Activated naive CD4-positive, alpha-beta T cell treated with anti-CD3 and anti-CD28 coated beads, Interleukin-2, amount 50 U/mL, for 24 hours (primary cell): ENCODE results near the gene VPREB3.
"Not testable (repeated sequence)": the region's sequence is repeated elsewhere in the genome, so short reads cannot be mapped to it uniquely, and the experiment has no call there.

Experiments used
- H3K27ac Mint-ChIP-seq: one replicate; pipeline ENCODE4 v1.8.0; 2021; ENCODE audit warnings: mild to moderate bottlenecking, mixed read lengths
- H3K27me3 Mint-ChIP-seq: one replicate; pipeline ENCODE4 v1.8.0; 2021; ENCODE audit warnings: mixed read lengths
- H3K36me3 Mint-ChIP-seq: one replicate; pipeline ENCODE4 v1.8.0; 2021; ENCODE audit warnings: mixed read lengths
- H3K4me1 Mint-ChIP-seq: one replicate; pipeline ENCODE4 v1.8.0; 2021; ENCODE audit warnings: mixed read lengths
- H3K4me3 Mint-ChIP-seq: one replicate; pipeline ENCODE4 v1.8.0; 2021; ENCODE audit warnings: mild to moderate bottlenecking, mixed read lengths
- H3K9me3 Mint-ChIP-seq: one replicate; pipeline ENCODE4 v1.8.0; 2021; ENCODE audit warnings: mixed read lengths

The VPREB3 gene

GRCh38 chr22:23742505-23743264, 11.5 kb downstream of the VPREB3 start:
- Mint-ChIP-seq H3K9me3 (no peaks in the 10 kb centered on the region), H3K27ac (no peak overlapping the region), H3K4me3 (no peak overlapping the region), H3K36me3 (peaks cover 24% of the 10 kb centered on the region), H3K4me1 (no peaks in the 10 kb centered on the region), H3K27me3 (no peaks in the 10 kb centered on the region)

DNA sequence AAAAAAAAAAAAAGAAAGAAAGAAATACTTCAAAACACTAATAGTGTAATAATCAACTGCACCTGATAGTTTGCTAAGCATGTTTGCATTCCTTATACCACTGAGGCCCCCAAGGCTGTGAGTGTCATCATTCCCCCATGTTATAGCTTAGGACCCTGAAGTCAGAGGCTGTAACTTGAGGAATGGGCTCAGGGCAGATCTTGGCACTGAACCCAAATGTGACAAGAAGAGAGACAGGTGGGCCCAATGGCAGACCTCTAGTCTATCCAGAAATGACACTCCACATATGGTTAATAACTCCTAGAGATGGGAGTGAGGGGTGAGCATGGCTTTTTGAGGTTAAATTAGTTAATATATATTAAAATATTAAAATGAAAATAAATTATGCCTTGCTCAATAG, 16.5 kb downstream of the VPREB3 start:
- Mint-ChIP-seq H3K36me3 (no peaks in the 10 kb centered on the region), H3K27me3 (no peaks in the 10 kb centered on the region), H3K9me3 (no peaks in the 10 kb centered on the region), H3K27ac (no peak overlapping the region), H3K4me1 (no peaks in the 10 kb centered on the region), H3K4me3 (no peak overlapping the region)

DNA sequence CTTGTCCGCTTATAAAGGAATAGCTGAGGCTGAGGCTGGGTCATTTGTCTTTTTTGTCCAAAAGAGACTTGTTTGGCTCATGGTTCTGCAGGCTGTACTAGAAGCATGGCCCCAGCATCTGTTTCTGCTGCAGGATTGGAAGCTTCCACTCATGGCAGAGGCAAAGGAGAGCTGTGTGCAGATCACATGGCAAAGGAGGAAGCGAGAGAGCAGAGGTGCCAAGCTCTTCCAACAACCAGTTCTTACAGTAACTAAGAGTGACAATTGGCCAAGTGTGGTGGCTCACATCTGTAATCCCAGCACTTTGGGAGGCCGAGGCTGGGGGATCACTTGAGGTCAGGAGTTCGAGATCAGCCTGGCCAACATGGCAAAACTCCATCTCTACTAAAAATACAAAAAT, 26.1 kb downstream of the VPREB3 start:
- H3K9me3 Mint-ChIP-seq, H3K4me1 Mint-ChIP-seq, H3K4me3 Mint-ChIP-seq, H3K27me3 Mint-ChIP-seq, H3K36me3 Mint-ChIP-seq, H3K27ac Mint-ChIP-seq: not testable (repeated sequence)

DNA sequence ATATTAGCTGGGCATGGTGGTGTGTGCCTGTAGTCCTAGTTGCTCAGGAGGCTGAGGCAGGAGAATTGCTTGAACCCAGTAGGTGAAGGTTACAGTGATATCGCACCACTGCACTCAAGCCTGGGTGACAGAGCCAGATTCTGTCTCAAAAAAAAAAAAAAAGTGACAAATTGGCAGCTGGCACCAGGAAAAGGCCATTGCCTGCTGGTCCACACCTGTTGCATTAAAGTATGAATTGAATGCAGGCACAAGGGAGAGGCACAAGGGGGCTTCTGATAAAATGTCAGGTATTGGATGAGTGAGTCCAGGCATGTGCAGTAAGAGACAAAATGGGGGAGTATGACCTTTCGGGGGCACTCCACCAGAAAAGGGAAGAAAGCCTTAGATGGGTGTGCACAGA, 31.5 kb downstream of the VPREB3 start:
- Mint-ChIP-seq H3K4me3 (no peak overlapping the region), H3K36me3 (no peaks in the 10 kb centered on the region), H3K27me3 (no peaks in the 10 kb centered on the region), H3K27ac (no peak overlapping the region), H3K4me1 (no peaks in the 10 kb centered on the region), H3K9me3 (no peaks in the 10 kb centered on the region)

- Mint-ChIP-seq H3K27me3 (no peaks in the 10 kb centered on the region), H3K27ac (no peak overlapping the region), H3K9me3 (no peaks in the 10 kb centered on the region), H3K4me1 (peaks cover 4% of the 10 kb centered on the region), H3K4me3 (no peak overlapping the region), H3K36me3 (no peaks in the 10 kb centered on the region)
Measured at GRCh38 chr22:23722160-23722559, 32.1 kb downstream of the VPREB3 start.

GRCh38 chr22:23720855-23721254, 33.4 kb downstream of the VPREB3 start:
- Mint-ChIP-seq H3K4me3 (no peak overlapping the region), H3K27ac (no peak overlapping the region), H3K36me3 (no peaks in the 10 kb centered on the region), H3K27me3 (no peaks in the 10 kb centered on the region), H3K9me3 (no peaks in the 10 kb centered on the region), H3K4me1 (peaks cover 7% of the 10 kb centered on the region)

DNA sequence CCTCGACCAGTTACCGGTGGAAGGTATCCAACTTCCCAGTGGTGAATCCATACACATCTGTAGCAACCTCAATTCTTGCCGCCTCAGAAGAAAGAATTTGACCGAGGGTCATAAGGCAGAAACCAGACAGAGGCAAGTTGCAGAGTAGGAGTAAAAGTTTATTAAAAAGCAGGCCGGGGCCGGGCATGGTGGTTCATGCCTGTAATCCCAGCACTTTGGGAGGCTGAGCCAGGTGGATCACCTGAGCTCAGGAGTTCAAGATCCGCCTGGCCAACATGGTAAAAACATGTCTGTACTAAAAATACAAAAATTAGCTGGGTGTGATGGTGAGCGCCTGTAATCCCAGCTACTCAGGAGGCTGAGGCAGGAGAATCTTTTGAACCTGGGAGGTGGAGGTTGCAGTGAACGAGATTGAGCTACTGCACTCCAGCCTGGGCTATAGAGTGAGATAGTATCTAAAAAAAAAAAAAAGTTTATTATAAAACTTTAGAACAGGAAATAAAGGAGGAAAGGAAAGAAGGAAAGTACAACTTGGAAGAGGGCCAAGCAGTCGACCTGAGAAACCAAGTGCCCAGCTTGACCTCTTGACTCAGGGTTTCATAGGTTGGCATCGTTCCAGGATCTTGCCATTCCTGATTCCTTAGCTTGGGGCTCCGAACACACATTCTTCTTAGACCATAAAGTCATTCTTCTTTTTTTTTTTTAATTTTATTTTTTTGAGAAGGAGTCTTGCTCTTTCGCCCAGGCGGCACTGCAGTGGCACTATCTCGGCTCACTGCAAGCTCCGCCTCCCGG, 35.7 kb downstream of the VPREB3 start:
- Mint-ChIP-seq H3K36me3 (peaks cover 5% of the 10 kb centered on the region), H3K4me1 (peaks cover 19% of the 10 kb centered on the region), H3K4me3 (no peak overlapping the region), H3K9me3 (no peaks in the 10 kb centered on the region), H3K27ac (no peak overlapping the region), H3K27me3 (no peaks in the 10 kb centered on the region)

DNA sequence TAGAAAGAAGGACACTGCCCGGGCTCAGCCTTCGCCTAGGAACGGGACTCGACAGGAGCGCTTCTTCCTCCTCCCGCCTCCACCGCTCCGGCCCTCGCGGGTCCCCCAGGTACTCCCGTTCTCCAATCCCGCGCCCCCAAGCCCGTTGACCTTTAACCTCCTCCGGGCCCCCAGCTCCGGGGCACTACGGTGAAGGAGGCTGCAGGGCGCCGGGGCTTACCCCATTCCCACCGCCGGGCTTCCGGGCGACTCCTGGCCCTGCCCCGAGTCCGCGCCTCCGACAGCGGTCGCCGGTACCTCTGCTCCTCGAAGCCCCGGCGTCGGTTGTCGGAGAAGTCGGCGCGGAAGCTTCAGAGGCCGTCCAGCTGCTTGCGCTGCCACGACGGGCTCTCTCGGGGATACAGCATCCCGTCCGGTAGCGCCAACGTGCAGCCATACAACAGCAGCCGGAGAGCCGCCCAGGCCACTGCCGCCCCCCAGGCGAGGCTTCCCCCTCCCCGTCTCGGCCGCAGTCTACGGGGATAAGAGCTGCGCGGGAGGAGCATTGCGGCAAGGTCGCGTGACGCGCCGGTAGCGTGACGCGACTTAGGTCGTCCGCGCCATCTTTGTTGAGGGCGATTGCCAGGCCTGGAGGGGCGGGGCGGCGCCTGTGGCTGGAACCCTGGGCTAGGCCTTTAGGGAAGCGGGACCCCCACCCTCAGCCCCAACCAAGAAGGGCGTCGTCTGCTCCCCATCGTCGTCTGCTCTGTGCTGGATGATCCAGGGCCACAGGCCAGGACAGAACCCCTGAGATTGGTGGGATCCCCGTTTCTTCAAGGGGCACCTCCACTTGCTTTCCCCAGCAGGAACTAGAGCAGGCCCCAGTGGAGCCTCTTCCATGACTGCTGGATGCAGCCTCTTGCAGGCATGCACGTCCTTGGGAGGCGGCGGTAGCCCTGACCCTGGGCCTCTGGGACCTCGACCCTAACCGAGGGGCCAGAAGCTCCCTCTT, 37.1 kb downstream of the VPREB3 start:
- Mint-ChIP-seq H3K9me3 (no peaks in the 10 kb centered on the region), H3K27me3 (no peaks in the 10 kb centered on the region), H3K27ac (peak overlapping the region; percentile 30), H3K4me3 (peak overlapping the region; percentile 81), H3K36me3 (peaks cover 5% of the 10 kb centered on the region), H3K4me1 (peaks cover 19% of the 10 kb centered on the region)

DNA sequence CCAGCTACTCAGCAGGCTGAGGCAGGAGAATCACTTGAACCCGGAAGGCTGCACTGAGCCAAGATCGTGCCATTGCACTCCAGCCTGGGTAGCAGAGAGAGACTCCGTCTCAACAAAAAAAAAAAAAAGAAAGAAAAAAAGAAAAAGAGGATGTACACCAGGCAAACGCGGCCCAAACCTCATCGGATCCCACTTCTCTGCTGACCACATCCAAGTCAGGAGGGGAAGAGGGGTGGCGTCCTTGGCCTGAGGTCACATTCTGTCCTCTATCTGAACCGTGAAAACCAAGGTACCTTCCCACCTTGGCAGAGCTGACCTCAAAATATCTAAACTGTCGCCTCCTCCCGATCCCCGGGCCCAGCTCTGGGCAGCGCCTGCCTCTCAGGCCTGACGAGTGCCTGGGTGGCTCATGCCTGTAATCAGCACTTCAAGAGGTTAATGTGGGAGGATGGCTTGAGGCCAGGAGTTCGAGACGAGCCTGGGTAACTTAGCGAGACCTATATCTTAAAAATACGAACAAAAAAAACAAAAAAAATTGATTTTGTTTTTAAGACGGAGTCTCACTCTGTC, 38.3 kb downstream of the VPREB3 start:
- peak overlapping the region; percentile 30 for H3K27ac Mint-ChIP-seq
- peaks cover 5% of the 10 kb centered on the region for H3K36me3 Mint-ChIP-seq
- no peaks in the 10 kb centered on the region for H3K27me3 Mint-ChIP-seq
- H3K9me3 Mint-ChIP-seq = no peaks in the 10 kb centered on the region
- H3K4me3 Mint-ChIP-seq = peak overlapping the region; percentile 81
- H3K4me1 Mint-ChIP-seq = peaks cover 21% of the 10 kb centered on the region

GRCh38 chr22:23714596-23715578, 39.3 kb downstream of the VPREB3 start:
- peak overlapping the region; percentile 68 for H3K4me3 Mint-ChIP-seq
- H3K27ac Mint-ChIP-seq = no peak overlapping the region
- H3K4me1 Mint-ChIP-seq = peaks cover 31% of the 10 kb centered on the region
- H3K9me3 Mint-ChIP-seq = no peaks in the 10 kb centered on the region
- no peaks in the 10 kb centered on the region for H3K27me3 Mint-ChIP-seq
- peaks cover 5% of the 10 kb centered on the region for H3K36me3 Mint-ChIP-seq

DNA sequence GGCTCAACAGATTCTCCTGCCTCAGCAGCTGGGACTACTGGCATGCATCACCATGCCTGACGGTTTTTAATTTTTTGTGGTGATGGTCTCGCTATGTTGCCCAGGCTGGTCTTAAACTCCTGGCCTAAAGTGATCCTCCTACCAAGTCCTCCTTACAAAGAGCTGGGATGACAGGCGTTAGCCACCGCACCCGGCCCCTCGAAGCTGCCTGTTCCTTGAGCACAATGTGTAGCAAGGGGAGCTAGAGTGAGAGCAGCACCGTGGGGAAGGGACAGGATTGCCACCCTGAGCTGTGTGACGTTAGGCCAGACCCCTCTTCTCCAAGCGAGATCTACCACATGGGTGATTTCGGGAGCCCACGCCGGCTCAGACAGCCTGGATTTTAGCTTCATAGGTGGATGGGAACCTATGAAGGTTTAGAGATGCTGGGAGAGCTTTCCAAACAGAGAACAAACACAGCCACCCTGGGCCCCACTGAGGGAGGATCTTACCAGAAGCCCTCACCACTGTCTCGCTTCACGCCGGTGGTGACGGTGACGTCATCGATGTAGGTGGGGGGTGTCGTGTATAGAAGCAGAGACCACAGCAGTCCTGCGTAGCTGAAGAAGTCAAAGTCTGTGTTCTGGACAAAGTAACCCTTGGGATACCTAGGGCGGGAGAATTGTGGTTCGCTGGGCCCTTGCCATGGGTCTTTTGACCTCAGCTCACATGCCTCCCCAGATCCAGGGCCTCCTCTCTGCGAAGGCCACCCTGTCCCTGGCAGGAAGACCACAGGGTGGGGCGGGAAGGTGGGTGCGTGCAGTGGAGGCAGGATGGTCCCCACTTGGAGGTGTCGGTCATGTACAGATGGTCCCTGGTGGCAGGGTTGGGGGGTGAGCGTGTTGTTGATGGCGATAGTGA, 40.3 kb downstream of the VPREB3 start:
- H3K27ac Mint-ChIP-seq = peak overlapping the region; percentile 10
- H3K4me1 Mint-ChIP-seq = peaks cover 38% of the 10 kb centered on the region
- no peaks in the 10 kb centered on the region for H3K9me3 Mint-ChIP-seq
- H3K36me3 Mint-ChIP-seq = peaks cover 10% of the 10 kb centered on the region
- no peaks in the 10 kb centered on the region for H3K27me3 Mint-ChIP-seq
- no peak overlapping the region for H3K4me3 Mint-ChIP-seq

DNA sequence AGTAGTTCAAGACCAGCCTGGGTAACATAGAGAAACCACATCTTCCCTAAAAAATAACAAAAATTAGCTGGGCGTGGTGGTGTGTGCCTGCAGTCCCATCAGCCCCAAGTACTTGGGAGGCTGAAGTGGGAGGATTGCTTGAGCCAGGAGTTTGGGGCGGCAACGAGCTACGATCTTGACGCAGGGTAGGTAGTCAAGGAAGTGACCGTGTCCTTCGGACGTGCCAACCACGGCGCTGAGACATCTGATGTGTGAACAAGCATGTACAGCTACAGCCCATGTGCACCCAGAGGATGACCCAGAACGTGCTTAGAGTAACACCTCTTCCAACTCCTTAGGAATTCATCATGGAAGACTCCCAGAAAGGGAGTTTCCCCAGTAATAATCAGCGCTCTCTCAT, 42.0 kb downstream of the VPREB3 start:
- H3K27me3 Mint-ChIP-seq = no peaks in the 10 kb centered on the region
- H3K9me3 Mint-ChIP-seq = no peaks in the 10 kb centered on the region
- peaks cover 10% of the 10 kb centered on the region for H3K36me3 Mint-ChIP-seq
- H3K4me1 Mint-ChIP-seq = peaks cover 44% of the 10 kb centered on the region
- H3K27ac Mint-ChIP-seq = no peak overlapping the region
- no peak overlapping the region for H3K4me3 Mint-ChIP-seq

GRCh38 chr22:23709107-23709506, 45.1 kb downstream of the VPREB3 start:
- Mint-ChIP-seq H3K36me3 (peaks cover 30% of the 10 kb centered on the region), H3K9me3 (no peaks in the 10 kb centered on the region), H3K27me3 (no peaks in the 10 kb centered on the region), H3K4me1 (peaks cover 57% of the 10 kb centered on the region), H3K4me3 (no peak overlapping the region), H3K27ac (peak overlapping the region; percentile 78)
